SK-N-SH treated with all-trans-retinoic acid at 6 μM for 48 hours (cell line): ENCODE data around the gene BPIFB2.

Experiments
- CREB5 ChIP-seq: fragments of 250-450 bp; sonication (Bioruptor Pico); IDR thresholded peaks from 2 replicates; pipeline ENCODE4 v1.5.1; 2020; ENCODE audit warnings: low read depth, mild to moderate bottlenecking, moderate library complexity
- CSRNP3 ChIP-seq: fragments of 250-450 bp; sonication (Bioruptor Pico); IDR thresholded peaks from 2 replicates; pipeline ENCODE4 v1.5.1; 2021; ENCODE audit warnings: mild to moderate bottlenecking, moderate library complexity
- ESRRG ChIP-seq: fragments of 250-450 bp; sonication (Bioruptor Pico); IDR thresholded peaks from 2 replicates; pipeline ENCODE4 v1.6.1; 2021; ENCODE audit warnings: mild to moderate bottlenecking
- PATZ1 ChIP-seq: fragments of 250-450 bp; sonication (Bioruptor Pico); IDR thresholded peaks from 2 replicates; pipeline ENCODE4 v1.8.0; 2020; ENCODE audit warnings: mild to moderate bottlenecking, moderate library complexity, borderline replicate concordance
- RARB ChIP-seq: fragments of 250-450 bp; sonication (Bioruptor Pico); IDR thresholded peaks from 2 replicates; pipeline ENCODE4 v1.8.0; 2021; ENCODE audit warnings: mild to moderate bottlenecking, moderate library complexity
- TCF4 ChIP-seq: fragments of 250-450 bp; sonication (Bioruptor Pico); IDR thresholded peaks from 2 replicates; pipeline ENCODE4 v1.8.0; 2021; ENCODE audit warnings: mild to moderate bottlenecking, moderate library complexity, borderline replicate concordance
- TOX ChIP-seq: fragments of 250-450 bp; sonication (Bioruptor Pico); IDR thresholded peaks from 2 replicates; pipeline ENCODE4 v1.8.0; 2021; ENCODE audit warnings: mild to moderate bottlenecking, moderate library complexity, borderline replicate concordance
- ZFP3 ChIP-seq: fragments of 250-450 bp; sonication (Bioruptor Pico); IDR thresholded peaks from 2 replicates; pipeline ENCODE4 v1.5.0; 2020; ENCODE audit warnings: mild to moderate bottlenecking, moderate library complexity

- TF ChIP-seq RARB (CRISPR knock-in tag), result no peak
- no peak for TF ChIP-seq CSRNP3 (CRISPR knock-in tag)
- no peak for TF ChIP-seq ESRRG (CRISPR knock-in tag)
- no peak for TF ChIP-seq ZFP3
- TF ChIP-seq TOX (CRISPR knock-in tag), result no peak
- no peak for TF ChIP-seq TCF4
- TF ChIP-seq CREB5 (CRISPR knock-in tag), result no peak
- no peak for TF ChIP-seq PATZ1 (CRISPR knock-in tag)
Observed at GRCh38 chr20:33013701-33014326, 6.3 kb downstream of the BPIFB2 start.
